ENCODE measurements around the gene NUMBL. TPM values are rescaled to one million over a fixed set of nuclear protein-coding genes. Genes with fewer than 3 reads are reported as not detected.

NUMBL gene
- 41.7 and 48.8 TPM in 2 replicates for total RNA-seq

DNA sequence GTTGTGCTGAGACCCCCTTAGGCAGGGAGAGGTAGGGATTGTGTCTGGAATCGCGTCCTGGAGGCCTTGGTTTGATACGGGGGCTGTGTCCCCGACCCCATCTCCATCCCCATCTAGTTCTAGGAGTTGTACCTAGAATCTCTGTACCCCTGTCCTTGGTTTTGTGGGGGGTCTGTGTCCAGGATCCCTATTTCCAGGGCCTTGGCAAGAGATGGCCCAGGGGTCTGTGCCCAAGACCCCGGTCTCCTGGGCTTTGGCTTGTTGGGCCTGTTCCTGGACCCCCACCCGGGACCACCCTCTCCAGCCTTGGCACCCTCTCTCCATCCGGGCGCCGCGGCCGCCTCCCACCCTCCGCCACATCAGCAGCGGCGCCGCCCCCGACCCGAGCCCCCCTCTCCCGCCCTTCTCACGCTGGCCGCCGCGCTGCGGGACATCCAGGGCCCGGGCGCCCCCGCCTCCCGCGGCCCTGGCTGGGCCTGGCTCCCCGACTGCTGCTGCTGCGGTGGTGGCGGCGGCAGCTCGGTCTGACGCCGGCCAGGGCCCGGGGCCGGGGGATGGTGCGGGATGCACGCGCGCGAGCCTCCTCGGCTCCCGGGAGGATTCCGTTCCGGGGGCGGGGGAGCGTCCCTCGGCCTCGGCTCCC, at the start of gene NUMBL:
Gene NUMBL (minus strand): TSS at position 602 of the 643 bp plus-strand sequence. CDS start 168 bp downstream, at position 434.

DNA sequence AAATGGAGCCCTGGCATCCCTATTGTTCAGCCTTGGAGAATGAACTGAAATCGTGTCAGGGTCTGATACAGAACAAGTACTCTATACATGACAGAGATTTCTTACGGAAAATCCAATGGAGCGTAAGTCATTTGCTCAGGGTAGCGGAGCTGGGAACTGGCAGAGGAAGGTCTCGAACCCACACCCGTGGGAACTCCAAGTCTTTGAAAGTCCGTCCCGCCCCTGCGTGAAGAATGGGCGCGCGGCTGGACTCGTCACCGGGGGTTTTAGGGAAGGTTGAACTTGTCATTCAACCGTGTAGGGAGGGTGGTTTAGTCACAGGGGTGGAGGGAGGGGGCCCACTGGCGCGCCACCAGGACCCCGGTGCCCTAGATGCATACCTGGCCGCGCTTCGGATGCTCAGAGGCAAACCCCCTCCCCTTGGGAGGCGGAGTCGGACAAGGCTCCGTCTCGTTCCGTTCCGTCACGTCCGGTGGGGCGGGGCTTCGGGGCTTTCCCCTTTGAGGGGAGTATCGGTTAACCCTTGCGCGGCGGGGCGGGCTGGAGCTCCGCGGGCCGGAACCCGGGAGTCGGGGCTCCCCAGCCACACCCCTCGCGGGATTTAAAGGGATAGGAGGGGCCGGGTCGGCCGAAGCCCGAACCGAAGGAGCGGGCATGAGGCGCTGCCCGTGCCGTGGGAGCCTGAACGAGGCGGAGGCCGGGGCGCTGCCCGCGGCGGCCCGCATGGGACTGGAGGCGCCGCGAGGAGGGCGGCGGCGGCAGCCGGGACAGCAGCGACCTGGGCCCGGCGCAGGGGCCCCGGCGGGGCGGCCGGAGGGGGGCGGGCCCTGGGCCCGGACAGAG, 26.3 kb upstream of the NUMBL start, which contains the start of the genes COQ8B and ITPKC:
Gene COQ8B (minus strand): TSS at position 405 of the 843 bp plus-strand sequence. CDS start 2,254 bp downstream, outside the sequence.
Gene ITPKC (plus strand): TSS at position 631 of the 843 bp plus-strand sequence. CDS start 24 bp downstream, at position 655.

Small RNA genes within 50 kb of the gene (small RNA-seq; reads per million reads assigned to genes)
- gene RNU6-195P: not detected

Other genes with a start within 250 kb of the NUMBL start
- 37.6 and 44.9 TPM in 2 replicates for gene SERTAD3, start 246.3 kb downstream of the NUMBL start, total RNA-seq
- 85.7 and 89.4 TPM in 2 replicates for gene BLVRB, start 224.9 kb downstream of the NUMBL start, total RNA-seq
- 2.1 and 2.3 TPM in 2 replicates for gene SPTBN4, start 223.7 kb downstream of the NUMBL start, total RNA-seq
- 30.4 and 35.4 TPM in 2 replicates for gene SHKBP1, start 113.8 kb downstream of the NUMBL start, total RNA-seq
- gene LTBP4, start 89.3 kb downstream of the NUMBL start, total RNA-seq: 32.6 and 35.1 TPM in 2 replicates
- gene COQ8B, start 26.2 kb upstream of the NUMBL start, total RNA-seq: 39.1 and 52.5 TPM in 2 replicates
- 13.0 and 14.1 TPM in 2 replicates for gene ITPKC, start 26.5 kb upstream of the NUMBL start, total RNA-seq
- 1.1 and 1.5 TPM in 2 replicates for gene ACTMAP, start 59.8 kb upstream of the NUMBL start, total RNA-seq
- gene SNRPA, start 60.6 kb upstream of the NUMBL start, total RNA-seq: 31.0 and 31.1 TPM in 2 replicates
- not detected in 2 replicates for gene MIA, start 84.9 kb upstream of the NUMBL start, total RNA-seq
- 14.3 and 17.5 TPM in 2 replicates for gene RAB4B, start 87.6 kb upstream of the NUMBL start, total RNA-seq
- 91.1 and 112 TPM in 2 replicates for gene EGLN2, start 108.5 kb upstream of the NUMBL start, total RNA-seq
- not detected in 2 replicates for gene CYP2A6, start 159.8 kb upstream of the NUMBL start, total RNA-seq
- not detected in 2 replicates for gene CYP2A7, start 191.6 kb upstream of the NUMBL start, total RNA-seq